M059J (cell line): Measurements from ENCODE around the gene MYRIP. TPM values are rescaled to one million over a fixed set of nuclear protein-coding genes. Genes with fewer than 3 reads are reported as not detected.
A peak's percentile ranks its signal among the peaks of the same experiment; 100 is the strongest.
"Not testable (repeated sequence)": the region's sequence is repeated elsewhere in the genome, so short reads cannot be mapped to it uniquely, and the experiment has no call there.

Source experiments
- DNase-seq: peaks from one replicate; pipeline ENCODE4 v3.0.0-alpha.2; 2012; ENCODE audit warnings: low read depth
- total RNA-seq: library from RNA; depleted of rRNA; stranded (reverse); fragments of >200 nt; shearing (Covaris generic); gene quantifications from 2 replicates; pipeline ENCODE4 v1.2.3, GENCODE V29; 2014

Gene MYRIP
- total RNA-seq, 1 experiment from 2014 or later = 0.12 TPM

DNA sequence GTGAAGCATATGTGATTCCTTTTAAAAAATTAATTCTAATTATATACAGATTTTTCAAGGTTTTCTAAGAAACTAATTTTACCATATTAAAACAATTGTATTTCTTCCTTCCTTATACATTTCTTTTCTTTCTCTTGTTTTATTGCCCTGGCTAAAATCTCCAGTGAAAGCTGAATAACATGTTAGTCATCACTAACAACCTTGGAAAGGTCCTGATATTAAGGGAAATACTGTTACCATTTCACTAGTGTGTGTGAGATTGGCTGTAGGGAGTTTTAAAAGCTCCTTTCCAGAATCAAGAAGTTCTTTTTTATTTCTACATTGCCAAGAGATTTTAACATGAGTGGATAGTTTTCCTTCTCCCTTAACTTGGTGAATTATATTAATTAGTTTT, 270.4 kb downstream of the MYRIP start:
- no peak for DNase-seq

DNA sequence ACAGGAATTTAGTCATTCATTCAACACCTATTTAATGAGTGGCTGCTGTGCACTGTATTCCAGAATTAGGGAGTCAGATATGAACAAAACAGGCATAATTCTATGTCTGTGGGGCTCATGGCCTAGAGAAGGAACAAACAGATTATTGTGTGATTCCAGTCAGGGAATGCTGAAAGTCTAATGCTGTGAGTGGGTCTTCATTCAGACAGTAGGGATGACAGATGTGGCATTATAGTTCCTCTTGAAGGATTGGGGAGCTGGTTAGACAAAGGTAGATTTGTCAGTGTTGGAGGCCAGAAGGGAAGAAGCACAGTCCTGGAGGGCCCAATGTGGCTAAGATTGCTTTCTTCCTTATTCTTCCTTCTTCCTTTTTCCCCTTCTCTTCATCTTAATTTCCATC, 273.7 kb downstream of the MYRIP start:
- DNase-seq = no peak

DNA sequence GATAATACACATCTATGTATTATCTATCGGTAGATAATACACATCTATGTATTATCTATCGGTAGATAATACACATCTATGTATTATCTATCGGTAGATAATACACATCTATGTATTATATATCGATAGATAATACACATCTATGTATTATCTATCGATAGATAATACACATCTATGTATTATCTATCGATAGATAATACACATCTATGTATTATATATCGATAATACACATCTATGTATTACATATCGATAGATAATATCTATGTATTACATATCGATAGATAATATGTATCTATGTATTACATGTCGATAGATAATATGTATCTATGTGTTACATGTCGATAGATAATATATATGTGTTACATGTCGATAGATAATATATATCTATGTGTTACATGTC, 275.0 kb downstream of the MYRIP start:
- not testable (repeated sequence) for DNase-seq

DNA sequence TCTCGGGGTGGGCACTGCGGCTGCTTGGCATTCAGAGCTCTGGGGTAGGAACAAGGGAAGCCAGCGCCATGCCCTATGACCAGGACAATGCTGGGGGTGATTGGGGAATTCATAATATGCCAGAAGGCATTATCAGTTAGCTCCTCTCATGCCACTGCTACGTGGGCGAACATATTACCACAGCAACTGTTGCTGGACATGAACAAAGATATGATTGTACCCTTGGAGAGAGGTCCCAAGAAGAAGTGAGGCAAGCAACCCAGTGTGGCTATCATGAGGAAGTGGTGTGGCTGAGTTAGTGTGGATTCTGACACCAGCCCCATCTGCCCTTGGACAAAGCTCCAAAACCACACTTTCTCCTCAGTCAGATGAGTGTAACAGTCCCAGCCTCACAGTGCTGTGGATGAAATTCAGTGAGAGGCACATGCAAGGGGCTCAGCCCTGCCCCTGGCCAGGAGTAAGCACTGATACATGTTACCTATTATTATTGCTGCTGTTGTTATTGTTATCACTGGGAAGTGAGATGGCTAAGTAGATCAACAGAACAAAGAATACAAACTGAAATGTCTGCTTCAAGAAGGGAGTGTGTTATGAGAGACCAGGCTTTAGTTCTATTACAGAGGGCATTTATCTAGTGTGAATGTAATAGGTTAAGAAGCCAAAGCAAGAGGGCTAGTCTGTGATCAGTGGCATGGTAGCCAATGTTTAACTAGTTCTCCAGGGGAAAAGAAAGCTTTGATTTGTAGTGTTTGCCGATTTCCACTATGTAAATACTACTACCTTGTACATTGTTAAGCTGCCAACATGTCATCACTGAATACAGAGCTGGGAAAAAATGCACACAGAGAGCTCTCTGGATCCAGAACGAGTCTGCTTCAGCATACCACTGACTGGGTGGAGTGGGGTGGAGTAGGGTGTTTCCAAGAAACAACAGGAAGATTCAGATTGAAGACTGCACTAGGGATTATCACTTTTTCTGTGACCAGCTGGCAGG, 277.8 kb downstream of the MYRIP start:
- no peak for DNase-seq

DNA sequence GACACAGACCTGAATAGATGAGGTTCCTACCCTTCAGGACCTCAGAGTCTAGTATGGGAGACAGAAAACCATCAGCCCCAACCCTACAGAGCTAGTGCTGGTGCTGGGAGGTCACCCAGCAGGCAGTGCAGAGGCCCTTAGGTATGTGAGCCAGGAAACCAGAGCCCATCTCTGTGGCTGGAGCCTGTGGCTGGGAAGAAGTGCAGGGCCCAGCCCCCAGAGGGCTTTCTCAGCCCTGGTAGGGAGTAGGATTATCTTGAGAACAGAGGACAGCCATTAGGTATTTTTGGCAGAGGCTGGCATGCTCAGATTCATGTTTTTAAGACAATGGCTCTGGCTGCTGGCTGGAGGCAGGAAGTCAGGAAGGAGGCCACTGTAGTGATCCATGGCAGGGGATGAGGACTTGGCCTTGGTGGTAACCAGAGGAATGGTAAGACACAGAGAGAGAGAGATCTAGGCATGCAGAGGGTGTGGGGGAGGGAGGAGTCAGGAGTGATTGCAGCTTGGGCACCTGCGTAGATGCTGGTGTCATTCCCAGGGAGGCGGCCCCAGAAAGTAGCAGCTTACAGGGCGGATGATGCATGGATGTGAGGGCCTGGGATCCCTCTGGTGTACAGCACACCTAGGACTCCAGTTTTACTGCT, 279.2 kb downstream of the MYRIP start:
- no peak for DNase-seq

DNA sequence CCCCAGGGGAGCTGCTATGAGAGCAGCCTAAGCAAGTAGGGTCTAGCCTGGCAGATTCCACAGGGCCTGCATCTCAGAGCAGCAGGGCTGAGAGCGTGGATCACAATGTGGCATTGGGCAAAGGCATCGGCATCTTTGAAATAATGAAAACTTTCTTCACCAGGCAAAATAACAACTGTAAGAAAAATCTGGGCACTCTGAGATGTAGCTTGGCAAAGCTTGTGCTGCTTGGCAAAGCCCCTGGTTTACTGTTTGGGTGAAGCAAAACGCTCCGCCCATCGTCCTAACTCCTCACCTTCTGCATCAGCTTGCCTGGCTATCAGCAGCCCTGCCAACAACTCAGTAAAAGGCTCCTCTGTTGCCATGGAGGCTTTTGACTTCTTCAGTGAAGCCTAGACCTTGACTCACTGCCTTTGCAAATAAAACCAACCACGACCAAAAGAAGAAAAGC, 287.3 kb downstream of the MYRIP start:
- peak; percentile 36 for DNase-seq

DNA sequence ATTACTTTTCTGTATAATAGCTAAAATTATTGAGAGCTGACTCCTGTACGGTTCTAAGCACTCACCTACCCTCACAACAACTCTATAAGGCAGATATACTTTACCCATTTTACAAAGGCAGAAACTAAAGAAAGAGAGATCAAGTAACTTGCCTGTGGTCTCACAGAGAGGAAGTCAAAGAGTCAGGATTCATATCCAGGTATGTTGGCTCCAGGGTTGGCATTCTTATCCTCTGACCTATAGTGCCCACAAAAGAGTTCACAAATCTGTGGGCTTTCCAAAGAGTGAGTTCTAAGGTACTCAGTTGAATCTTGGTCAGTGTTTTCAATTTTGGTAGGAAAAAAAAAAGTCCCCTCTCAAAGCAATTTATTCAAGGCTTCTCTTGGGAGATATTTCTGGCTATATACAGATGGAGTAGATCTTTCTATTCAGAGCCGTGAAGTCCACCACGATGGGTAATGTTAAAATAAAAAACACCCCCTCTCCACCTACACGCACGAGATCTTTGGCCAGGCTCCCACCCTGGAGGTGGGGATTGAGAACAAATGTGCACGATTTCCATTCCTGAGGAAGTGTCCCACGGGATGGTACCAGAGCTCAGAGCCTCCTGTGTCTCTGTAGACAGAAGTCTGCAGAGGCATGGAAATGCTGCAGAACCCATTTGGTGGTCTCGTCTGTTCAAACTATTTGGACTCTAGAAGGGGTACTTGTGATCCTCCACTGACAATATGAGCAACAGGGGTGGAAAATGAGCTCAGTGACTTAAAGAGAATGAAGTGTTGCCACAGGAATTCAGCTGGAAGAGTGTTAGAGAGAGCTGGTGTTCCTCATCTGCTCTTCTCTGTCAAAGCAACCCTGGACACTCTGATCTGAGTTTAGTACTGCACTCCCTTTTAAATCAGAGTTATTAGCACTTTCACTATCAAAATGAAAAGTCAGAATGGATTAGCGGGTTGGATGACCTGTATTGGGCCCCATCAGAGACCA, 288.0 kb downstream of the MYRIP start:
- peak; percentile 22 for DNase-seq

DNA sequence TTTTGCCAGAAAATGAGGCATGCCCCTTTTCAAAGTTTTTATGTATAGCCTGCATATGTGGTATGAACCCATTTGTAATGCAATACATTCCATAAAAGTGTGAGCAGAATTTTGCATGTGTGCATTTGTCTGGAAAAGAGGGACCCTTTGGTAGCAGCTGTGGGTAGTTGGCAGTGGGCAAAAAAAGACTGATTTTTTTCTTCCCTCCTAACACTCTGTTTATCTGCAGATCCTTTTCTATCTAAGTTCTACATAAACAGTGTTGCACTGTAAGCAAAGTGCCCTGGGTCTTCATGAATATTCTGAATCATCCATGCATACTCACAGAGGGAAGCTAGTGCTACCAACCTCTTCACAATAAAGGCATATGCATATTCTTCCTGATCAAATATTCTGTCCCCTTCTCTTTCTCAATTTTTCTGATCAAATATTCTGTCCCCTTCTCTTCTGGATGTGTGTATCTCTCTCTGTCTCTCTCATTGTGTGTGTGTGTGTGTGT, 288.9 kb downstream of the MYRIP start:
- DNase-seq = no peak

DNA sequence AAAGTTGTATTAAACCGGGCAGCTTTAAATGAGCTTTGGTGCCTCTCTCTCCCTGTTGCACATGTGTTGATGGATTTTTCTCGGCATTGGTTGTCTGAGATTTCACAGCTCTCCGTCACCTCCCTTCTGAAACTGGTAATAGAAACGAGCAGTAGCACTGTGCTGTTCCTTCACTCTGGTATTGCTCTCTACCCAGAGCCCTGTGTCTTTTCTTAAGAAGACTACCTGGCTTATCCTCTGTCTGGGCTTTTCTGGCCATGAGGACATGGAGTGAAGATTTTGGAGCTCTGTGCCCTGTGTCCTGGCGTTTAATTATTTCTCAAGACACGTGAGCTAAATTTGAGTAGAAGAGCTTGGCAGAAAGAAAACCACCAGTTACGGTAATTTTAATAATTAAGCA, 290.5 kb downstream of the MYRIP start:
- DNase-seq = no peak

DNA sequence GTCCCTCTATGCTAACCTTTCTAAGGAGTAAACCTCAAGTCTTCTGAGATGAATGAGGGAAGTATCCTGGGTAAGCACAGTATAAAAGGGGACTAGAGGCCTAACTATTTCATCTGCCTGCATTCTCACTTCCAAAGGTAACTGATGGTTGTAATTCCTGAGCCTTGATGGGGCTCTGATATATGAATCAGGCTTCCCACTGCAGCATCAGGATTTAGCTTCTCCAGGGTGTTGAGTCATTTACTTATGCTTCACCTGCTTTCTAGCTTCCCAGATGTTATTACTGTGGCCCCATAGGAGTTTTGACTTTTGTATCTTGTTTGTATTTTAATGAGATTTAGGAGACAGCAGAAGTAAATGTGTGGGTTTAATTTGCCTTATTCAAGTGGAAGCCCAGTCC, 292.8 kb downstream of the MYRIP start:
- no peak for DNase-seq

DNA sequence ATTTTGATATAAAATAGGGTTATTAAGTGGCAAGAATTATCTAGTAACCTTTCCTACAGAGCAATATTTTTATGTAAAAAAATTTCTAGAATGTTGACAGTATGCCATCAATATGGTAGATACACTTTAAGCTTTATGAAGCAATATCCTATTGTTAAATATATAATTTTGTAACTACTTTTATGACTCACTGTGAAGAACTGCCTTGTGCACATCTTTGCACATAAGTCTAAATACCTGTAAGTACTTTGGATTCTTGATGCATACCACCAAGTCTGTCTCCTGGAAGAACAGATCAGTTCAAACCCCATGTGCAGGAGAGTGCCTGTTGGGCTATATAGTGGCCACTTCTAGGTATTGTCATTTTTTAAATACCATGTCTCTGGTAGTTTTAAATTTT, 294.4 kb downstream of the MYRIP start:
- no peak for DNase-seq

DNA sequence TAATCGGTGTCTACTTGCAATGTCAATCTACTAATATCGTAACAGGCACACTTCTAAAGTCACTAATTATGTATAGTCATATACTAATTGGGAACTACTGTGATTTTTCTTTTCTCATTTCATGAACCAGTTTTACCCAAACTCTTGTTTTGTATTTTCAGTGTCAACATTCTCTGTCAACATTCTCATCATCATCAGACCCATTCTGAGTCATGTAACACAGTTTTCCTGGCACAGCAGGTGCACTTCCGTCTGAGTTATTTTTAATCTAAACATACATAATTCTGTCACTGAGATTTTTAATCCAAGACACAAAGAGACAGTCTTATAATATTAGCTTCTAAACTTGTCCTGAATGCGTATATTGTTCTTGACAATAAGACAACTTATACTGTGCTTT, 295.0 kb downstream of the MYRIP start:
- no peak for DNase-seq

DNA sequence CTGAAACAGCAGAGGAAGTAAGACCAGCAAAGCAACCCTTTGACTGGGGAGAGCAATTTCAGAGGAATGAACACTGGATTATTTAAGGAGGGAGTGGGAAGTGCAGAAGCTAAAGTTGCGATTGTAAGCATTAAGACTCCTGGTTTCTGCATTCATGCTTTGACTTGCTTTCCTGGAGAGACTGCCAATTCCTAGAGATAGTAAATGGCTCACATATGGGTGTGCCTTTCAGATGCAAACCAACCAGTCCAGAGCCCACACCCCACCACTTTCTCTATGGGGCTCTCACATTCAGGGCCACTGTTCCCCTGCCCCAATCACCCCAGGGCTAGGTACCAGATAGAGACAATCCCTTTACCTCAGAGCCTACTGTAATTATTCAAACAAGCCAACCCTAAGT, 299.2 kb downstream of the MYRIP start:
- no peak for DNase-seq

DNA sequence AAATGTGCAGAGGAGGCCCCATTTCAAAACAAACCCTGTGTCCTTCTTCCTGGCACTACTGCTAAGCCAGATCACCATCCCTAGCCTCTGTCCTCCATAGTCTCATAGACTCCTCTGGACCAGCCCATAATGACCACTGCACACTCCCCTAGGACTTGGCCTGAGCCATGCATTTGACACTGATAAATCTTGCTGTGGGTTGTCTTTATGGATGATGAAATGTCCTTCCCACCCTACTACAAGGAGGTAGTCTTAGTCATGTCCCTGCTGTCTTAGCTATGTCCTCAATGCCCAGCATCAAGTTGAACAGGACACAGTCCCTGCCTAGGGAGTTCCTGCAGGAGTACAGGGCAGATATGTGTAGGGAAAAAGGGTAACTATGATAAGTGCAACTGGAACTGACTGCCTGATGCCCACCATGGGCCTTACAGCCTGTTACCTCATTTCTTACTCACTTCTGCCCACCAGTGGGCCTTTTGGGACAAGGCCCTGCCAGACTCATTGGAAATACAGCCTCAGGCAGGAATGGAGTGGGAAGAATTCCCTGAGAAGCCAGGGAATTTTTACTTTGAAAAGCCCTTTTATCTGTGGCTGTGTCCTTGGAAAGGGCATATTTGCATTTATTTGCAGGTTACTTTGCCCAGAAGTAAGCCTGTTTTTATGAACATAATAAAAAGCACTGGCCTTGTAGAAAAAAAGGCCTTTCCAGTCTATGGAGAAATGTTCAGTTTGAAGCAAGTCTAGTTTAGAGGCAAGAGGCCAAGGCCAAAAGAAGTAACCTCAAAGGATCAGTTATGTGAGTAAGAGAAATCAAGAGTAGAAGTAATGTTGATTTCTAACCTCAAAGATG, 300.5 kb downstream of the MYRIP start:
- DNase-seq = no peak

DNA sequence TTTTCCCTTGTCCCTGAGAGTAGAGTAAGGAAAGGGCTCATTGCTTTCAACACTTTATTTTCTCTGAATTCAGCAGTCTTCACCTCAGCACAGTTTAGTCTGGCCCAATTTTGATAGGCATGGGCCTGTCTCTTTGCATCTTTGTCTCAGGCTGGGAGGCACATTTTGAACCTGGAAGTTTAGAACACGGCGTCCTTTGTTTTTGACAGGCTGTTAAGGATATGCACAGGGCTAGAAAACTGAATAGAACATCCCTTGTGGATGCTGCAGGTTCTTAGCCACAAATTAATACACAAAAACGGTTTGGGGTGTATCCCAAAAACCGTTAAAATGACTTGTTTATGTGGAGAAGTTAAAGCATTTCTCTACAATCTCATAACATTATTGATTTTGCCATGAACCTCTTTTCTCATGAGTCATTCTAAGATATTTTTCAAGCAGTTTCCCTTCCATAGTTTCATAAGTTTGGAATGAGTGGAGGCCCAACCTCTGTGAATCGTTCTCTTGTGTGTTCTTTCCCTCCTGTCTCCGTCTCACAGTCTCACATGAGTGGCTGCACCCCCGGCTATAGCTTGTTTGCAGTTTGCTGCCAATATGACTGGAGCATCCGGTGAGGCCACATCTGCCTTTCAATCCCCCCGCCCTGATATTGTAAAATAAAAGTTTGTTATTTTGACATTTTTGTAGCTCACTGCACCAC, 307.2 kb downstream of the MYRIP start:
- peak; percentile 37 for DNase-seq

DNA sequence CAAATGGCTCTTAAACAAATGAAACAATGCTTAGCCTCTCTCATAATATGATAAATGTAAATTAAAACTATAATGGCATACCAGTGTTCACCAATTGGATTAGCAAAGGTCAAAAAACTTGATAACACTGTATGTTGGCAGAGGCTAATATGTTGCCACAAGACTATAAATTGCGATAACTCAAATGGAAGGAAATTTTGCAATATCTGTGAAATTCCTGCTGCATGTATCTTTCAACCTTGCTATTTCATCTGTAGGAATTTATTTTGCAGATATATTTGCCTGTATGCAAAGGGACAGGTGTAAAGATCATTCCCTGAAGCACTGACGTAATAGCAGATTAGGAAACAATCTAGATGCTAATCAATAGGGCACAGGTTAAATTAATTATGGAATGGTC, 308.7 kb downstream of the MYRIP start:
- DNase-seq = no peak

DNA sequence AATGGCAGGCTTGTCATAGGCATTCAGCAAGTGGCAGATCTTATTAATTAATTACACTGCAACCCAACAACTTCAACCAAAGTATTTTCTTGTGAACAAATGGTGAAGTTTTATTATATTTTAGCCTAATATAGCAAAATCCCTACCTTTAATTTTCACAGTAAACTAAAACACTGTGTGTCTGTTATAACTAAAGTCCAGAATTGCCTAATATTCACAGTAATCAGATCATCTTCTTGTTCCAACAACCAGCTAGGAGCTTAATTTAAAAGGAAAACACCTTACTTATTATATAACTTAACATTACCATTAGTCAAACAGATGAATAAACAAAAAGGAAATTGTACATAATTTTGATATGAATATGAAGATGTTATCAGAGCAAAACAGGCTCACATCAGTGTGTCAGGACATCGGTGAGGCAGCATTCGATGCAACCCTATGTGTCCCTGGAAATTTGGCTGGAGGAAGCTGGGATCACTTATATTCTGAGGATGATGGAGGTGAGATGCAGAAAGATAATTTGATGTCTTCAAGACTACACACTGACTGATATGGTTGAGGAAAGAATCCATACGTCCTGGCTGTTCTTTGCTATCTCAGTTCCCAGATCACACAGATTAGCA, 310.8 kb downstream of the MYRIP start:
- no peak for DNase-seq

DNA sequence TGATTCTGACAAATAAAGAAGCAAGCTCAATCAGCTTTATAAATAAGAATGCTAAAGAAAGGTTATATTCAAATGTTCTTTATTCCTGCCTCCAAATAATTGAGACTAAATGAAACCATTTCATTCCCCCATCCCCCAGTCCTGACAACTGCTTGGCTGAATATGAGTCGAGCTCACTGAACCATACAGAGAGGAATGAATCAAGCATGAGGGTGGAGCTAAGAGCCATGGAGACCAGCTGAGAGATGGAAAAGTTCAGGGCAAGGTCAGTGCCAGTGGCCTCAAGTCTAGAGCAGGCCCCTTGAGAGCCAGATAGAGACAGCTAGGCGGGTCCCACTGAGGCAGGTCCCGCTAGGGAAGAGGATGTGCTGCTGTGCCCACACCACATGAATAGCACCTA, 311.4 kb downstream of the MYRIP start:
- DNase-seq = peak; percentile 70

DNA sequence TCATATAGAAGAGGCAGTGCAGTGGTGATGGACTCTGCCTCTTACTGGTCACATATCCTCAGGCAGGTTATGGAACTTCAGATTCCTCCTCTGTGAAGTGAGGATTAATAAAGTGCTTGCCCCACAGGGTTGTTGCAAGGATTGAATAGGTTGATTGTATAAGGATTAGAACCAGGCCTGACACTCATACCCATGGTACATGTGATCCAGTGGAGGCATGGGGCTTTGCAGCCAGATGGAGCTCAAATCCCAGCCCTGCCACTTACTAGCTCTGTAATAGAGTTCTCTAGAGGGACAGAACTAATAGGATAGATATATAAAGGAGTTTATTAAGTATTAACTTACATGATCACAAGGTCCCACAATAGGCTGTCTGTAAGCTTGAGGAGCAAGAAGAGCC, 315.5 kb downstream of the MYRIP start:
- no peak for DNase-seq

DNA sequence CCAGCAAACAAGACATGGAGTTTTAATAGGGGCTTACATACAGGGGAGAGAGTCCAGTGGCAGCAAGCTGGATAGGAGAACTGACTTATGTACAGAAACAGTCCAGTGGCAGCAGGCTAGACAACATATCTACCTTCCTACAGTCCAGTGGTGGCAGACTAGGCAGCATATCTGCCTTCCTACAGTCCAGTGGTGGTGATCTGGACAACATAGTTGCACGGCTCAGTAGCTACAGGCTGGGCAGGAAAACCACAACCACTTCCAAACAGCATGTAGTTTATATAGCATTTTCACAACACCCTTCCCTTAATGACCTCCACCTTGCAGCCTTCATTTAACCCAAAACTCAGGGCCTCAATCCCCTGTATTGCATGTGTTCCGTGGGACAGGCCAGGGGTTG, 318.8 kb downstream of the MYRIP start:
- no peak for DNase-seq
